WERI-Rb-1 (cell line): ENCODE measurements around the gene PLA2G4F.

Source experiments
- DNase-seq: peaks from one replicate; pipeline ENCODE4 v3.0.0-alpha.2; 2020
- H3K27ac ChIP-seq: fragments of 250-450 bp; sonication (Bioruptor Pico); 2 replicates; pipeline ENCODE4 v1.5.1; 2020; ENCODE audit warnings: mild to moderate bottlenecking, moderate library complexity
- H3K27me3 ChIP-seq: fragments of 250-450 bp; sonication (Bioruptor Pico); 2 replicates; pipeline ENCODE4 v1.5.1; 2021; ENCODE audit warnings: mild to moderate bottlenecking, low read depth, moderate library complexity; ENCODE audit not compliant: insufficient read depth, severe bottlenecking
- H3K36me3 ChIP-seq: fragments of 250-450 bp; sonication (Bioruptor Pico); 2 replicates; pipeline ENCODE4 v1.5.1; 2020; ENCODE audit warnings: mild to moderate bottlenecking, moderate library complexity
- H3K4me3 ChIP-seq: 2 replicates; pipeline ENCODE4 v1.5.1; 2011; ENCODE audit warnings: low read depth, mild to moderate bottlenecking, control low read depth, low read length
- H3K9me3 ChIP-seq: fragments of 250-450 bp; sonication (Bioruptor Pico); 2 replicates; pipeline ENCODE4 v1.5.1; 2021; ENCODE audit warnings: mild to moderate bottlenecking, moderate library complexity; ENCODE audit not compliant: severe bottlenecking
- TF ChIP-seq, protein P1 (sequence below): IDR thresholded peaks from 2 replicates; pipeline ENCODE4 v1.5.1; 2011; ENCODE audit warnings: low read depth, mild to moderate bottlenecking, control low read depth, inconsistent platforms, low read length

Gene PLA2G4F

DNA sequence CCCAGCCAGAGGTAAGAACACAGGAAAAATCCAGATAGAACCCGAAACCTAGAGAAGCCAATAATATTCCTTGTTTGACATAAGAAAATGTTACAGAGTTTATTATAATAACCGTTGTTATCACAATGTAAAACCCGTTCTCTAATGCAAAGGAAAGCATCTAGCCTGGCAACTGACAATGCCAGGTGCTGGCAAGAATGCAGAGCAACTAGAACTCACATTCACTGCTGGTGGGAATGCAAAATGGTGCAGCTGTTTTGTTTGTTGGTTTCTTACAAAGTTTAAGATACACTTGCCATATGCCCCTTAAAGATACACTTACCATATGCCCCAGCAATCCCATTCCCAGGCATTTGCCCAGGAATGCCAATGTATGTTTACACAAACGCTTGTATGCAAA is 28.3 kb upstream of the PLA2G4F start:
- H3K9me3 ChIP-seq, result no peaks in the 10 kb centered on the region
- DNase-seq, result no peak
- H3K27ac ChIP-seq, result no peak overlapping the region
- H3K27me3 ChIP-seq, result no peaks in the 10 kb centered on the region
- no peak overlapping the region for H3K4me3 ChIP-seq
- peaks cover 51% of the 10 kb centered on the region for H3K36me3 ChIP-seq
- TF ChIP-seq, protein P1, sequence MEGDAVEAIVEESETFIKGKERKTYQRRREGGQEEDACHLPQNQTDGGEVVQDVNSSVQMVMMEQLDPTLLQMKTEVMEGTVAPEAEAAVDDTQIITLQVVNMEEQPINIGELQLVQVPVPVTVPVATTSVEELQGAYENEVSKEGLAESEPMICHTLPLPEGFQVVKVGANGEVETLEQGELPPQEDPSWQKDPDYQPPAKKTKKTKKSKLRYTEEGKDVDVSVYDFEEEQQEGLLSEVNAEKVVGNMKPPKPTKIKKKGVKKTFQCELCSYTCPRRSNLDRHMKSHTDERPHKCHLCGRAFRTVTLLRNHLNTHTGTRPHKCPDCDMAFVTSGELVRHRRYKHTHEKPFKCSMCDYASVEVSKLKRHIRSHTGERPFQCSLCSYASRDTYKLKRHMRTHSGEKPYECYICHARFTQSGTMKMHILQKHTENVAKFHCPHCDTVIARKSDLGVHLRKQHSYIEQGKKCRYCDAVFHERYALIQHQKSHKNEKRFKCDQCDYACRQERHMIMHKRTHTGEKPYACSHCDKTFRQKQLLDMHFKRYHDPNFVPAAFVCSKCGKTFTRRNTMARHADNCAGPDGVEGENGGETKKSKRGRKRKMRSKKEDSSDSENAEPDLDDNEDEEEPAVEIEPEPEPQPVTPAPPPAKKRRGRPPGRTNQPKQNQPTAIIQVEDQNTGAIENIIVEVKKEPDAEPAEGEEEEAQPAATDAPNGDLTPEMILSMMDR, result no peak

DNA sequence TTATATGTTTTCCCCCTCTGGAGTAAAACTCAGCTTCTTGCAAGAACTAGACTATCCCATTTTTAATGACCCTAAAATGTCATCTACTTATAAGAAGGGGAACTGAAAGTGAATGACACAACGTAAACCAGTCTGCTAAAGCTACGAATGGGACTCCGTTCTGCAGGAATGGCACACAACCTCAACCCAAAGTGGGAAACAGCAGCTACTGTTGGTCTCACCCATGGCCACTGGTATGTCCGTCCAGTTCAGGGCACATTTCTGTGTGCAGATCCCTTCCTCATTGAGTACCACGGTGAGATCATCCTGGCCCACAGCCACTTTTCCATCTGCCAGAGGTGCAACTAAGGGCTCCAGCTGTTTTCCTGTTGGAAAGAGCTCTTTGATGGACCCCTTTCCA is 27.9 kb upstream of the PLA2G4F start:
- TF ChIP-seq, protein P1, result no peak
- H3K36me3 ChIP-seq, result peaks cover 50% of the 10 kb centered on the region

DNA sequence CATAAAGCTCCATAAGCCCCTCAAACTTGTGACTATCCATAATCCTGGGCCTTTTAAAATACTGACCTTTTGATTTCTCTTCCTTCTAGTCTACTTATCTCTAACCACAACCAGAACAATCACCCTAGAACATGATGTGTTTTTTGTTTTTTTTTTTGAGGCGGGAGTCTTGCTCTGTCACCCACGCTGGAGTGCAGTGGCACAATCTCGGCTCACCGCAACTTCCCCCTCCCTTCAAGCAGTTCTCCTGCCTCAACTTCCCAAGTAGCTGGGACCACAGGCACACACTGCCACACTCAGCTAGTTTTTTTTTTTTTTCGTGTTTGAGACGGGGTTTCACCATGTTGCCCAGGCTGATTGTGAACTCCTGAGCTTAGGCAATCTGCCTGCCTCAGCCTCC is 26.5 kb upstream of the PLA2G4F start:
- DNase-seq, result no peak
- Histone ChIP-seq H3K27me3 (no peaks in the 10 kb centered on the region), H3K9me3 (no peaks in the 10 kb centered on the region), H3K36me3 (peaks cover 40% of the 10 kb centered on the region), H3K27ac (no peak overlapping the region), H3K4me3 (no peak overlapping the region)
- TF ChIP-seq, protein P1, result no peak

More for the DNA sequence above, 27.9 kb upstream of the PLA2G4F start:
- no peak overlapping the region for H3K4me3 ChIP-seq
- DNase-seq, result no peak
- H3K27ac ChIP-seq, result no peak overlapping the region
- H3K9me3 ChIP-seq, result no peaks in the 10 kb centered on the region
- H3K27me3 ChIP-seq, result no peaks in the 10 kb centered on the region

DNA sequence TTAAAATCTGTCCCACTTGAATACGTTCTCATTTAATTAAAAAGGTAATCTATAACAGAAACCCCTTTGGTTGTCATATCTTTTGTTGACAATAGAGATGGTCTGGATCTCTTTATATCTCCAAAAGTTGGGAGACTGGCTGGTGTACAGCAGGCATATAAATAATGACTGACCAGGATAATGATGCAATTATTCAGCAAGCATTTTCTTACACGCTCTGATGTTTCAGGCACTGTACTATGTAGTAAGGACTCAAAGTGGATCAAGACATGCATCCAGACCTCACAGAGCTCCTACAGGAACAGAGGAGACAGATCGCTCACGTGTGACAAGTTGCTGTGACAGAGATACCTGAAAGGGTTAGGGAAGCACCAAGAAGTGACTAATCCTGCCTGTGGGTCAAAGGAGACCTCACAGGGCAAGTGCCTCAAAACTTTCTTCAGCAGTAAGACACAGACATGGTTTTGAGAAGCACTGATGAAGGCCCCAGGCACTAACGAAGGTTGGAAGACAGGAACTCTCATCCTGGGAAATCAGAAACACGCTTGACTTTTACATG is 26.0 kb upstream of the PLA2G4F start:
- Histone ChIP-seq H3K36me3 (peaks cover 37% of the 10 kb centered on the region), H3K9me3 (no peaks in the 10 kb centered on the region), H3K4me3 (no peak overlapping the region), H3K27ac (no peak overlapping the region), H3K27me3 (no peaks in the 10 kb centered on the region)
- no peak for DNase-seq
- TF ChIP-seq, protein P1, result no peak

DNA sequence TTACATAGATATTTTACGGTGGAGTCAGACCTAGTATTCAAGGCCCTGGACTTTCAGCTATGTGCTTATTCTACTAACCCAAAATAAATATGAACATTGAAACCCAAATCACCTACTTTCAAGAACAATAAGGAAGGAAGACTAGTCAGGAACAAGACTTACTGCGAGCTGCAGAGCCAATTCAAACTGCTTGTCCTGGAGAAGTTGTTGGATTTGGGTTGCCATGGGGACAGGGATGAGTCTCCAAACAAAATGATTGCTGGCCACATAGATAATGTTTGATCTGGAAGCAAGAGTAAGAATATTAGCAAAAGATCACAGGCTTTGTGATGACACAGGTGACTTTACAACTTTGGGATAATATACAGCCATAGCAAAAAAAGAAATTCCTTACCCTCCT is 21.6 kb upstream of the PLA2G4F start:
- Histone ChIP-seq H3K9me3 (no peaks in the 10 kb centered on the region), H3K36me3 (peaks cover 31% of the 10 kb centered on the region), H3K4me3 (no peak overlapping the region), H3K27ac (no peak overlapping the region), H3K27me3 (no peaks in the 10 kb centered on the region)
- DNase-seq, result no peak
- TF ChIP-seq, protein P1, result no peak

DNA sequence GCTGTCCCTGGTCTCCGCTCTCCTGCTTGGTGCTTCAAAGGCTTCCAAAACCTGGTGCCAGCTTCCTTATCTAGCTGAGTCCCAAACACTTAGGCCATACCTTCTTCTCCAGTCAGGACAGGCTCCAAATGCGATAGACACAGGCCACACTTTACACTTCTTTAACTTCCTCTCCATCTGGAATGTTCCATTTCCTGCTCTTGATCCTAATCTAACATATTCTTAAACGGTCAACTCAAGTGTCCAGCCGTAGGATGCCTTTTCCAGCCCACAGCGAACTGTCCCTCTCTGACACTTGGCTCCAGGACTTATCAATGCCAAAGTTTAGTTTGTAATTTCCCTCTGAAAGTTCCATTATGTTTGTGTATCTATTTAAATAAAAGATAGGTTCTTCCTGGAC is 19.2 kb upstream of the PLA2G4F start:
- TF ChIP-seq, protein P1, result no peak

More for the DNA sequence above, 19.2 kb upstream of the PLA2G4F start:
- H3K4me3 ChIP-seq, result no peak overlapping the region
- H3K9me3 ChIP-seq, result no peaks in the 10 kb centered on the region
- H3K27ac ChIP-seq, result no peak overlapping the region
- H3K27me3 ChIP-seq, result no peaks in the 10 kb centered on the region
- H3K36me3 ChIP-seq, result peaks cover 35% of the 10 kb centered on the region
- no peak for DNase-seq
